ENCODE results near the gene EYA3.
A peak's percentile ranks its signal among the peaks of the same experiment; 100 is the strongest.

Gene EYA3

GRCh38 chr1:28088168-28088961, at the start of gene EYA3:
EYA3 (minus strand) TSS chr1:28088610; CDS start chr1:28058026, 30,584 bp downstream.
- peak; percentile 98 for DNase-seq

GRCh38 chr1:28136922-28137613, 48.7 kb upstream of the EYA3 start:
- no peak for DNase-seq

GRCh38 chr1:28136169-28136921, 47.9 kb upstream of the EYA3 start:
- DNase-seq: no peak

GRCh38 chr1:28135371-28136168, 47.2 kb upstream of the EYA3 start:
- no peak for DNase-seq

- no peak for DNase-seq
Observed at GRCh38 chr1:28134651-28135207, 46.3 kb upstream of the EYA3 start.

- no peak for DNase-seq
Observed at GRCh38 chr1:28132171-28133167, 44.1 kb upstream of the EYA3 start.

GRCh38 chr1:28130901-28131300, 42.5 kb upstream of the EYA3 start:
- no peak for DNase-seq

GRCh38 chr1:28129150-28129549, 40.7 kb upstream of the EYA3 start:
- DNase-seq: no peak

- no peak for DNase-seq
Observed at GRCh38 chr1:28127617-28128257, 39.3 kb upstream of the EYA3 start.

GRCh38 chr1:28126783-28127490, 38.5 kb upstream of the EYA3 start:
- DNase-seq: no peak

GRCh38 chr1:28126212-28126611, 37.8 kb upstream of the EYA3 start:
- no peak for DNase-seq

- DNase-seq: no peak
Observed at GRCh38 chr1:28123461-28123961, 35.1 kb upstream of the EYA3 start.

- no peak for DNase-seq
Observed at GRCh38 chr1:28122183-28122582, 33.8 kb upstream of the EYA3 start.

- DNase-seq: no peak
Observed at GRCh38 chr1:28119556-28119955, 31.1 kb upstream of the EYA3 start.

GRCh38 chr1:28118640-28119307, 30.4 kb upstream of the EYA3 start:
- DNase-seq: no peak

GRCh38 chr1:28115267-28115666, 26.9 kb upstream of the EYA3 start:
- DNase-seq: no peak

- DNase-seq: no peak
Observed at GRCh38 chr1:28114844-28115243, 26.4 kb upstream of the EYA3 start.

- DNase-seq: no peak
Observed at GRCh38 chr1:28113242-28113572, 24.8 kb upstream of the EYA3 start.

All from NCI-H345 (cell line).